Adipocyte (in vitro differentiated cells): Measurements from ENCODE around the gene CDH18.

Experiments
- DNase-seq: peaks from one replicate; pipeline ENCODE4 v3.0.0-alpha.2; 2015; ENCODE audit warnings: low read depth
- H3K27me3 ChIP-seq: replicated peaks from 2 replicates; pipeline ENCODE4 v1.7.0; 2013; ENCODE audit warnings: mild to moderate bottlenecking, low read length, moderate library complexity; ENCODE audit not compliant: control insufficient read depth, insufficient read depth
- H3K36me3 ChIP-seq: 2 replicates; pipeline ENCODE4 v1.7.0; 2013; ENCODE audit warnings: low read length, mild to moderate bottlenecking, moderate library complexity; ENCODE audit not compliant: control insufficient read depth, insufficient read depth, severe bottlenecking
- H3K4me1 ChIP-seq: 2 replicates; pipeline ENCODE4 v1.7.0; 2013; ENCODE audit warnings: mild to moderate bottlenecking, low read length, moderate library complexity; ENCODE audit not compliant: control insufficient read depth, insufficient read depth
- H3K4me3 ChIP-seq: 2 replicates; pipeline ENCODE4 v1.7.0; 2013; ENCODE audit warnings: mild to moderate bottlenecking, low read length, moderate library complexity
- H3K9ac ChIP-seq: 2 replicates; pipeline ENCODE4 v1.7.0; 2013; ENCODE audit warnings: mild to moderate bottlenecking, low read length, moderate library complexity
- H3K9me3 ChIP-seq: 2 replicates; pipeline ENCODE4 v1.7.0; 2013; ENCODE audit warnings: mild to moderate bottlenecking, low read length, moderate library complexity; ENCODE audit not compliant: control insufficient read depth

Gene CDH18

DNA sequence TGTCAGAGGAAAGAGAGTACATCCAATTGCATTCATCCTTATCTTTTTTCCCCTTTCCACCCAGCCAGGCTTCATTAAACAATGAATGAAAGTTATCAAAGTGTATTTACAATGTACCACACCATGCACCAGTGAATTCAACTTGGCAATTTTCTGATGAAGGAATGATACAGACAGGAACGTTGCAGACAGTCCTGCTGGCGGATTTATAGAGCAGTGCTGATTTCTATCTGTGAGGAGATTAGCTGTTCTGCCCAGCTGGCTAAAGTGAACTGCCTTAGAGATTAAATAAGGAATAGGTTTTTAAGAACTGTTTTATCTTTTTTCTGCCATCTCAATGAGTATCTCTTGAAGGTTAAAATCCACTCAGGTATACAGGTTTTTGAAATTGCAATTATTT lies 403.9 kb downstream of the CDH18 start:
- Histone ChIP-seq H3K9ac (no peak overlapping the region), H3K36me3 (no peaks in the 10 kb centered on the region), H3K4me3 (no peak overlapping the region), H3K9me3 (no peaks in the 10 kb centered on the region), H3K4me1 (no peaks in the 10 kb centered on the region), H3K27me3 (no peaks in the 10 kb centered on the region)
- DNase-seq: no peak

- H3K4me3 ChIP-seq: no peak overlapping the region
- DNase-seq: no peak
- H3K4me1 ChIP-seq: no peaks in the 10 kb centered on the region
- H3K9me3 ChIP-seq: no peaks in the 10 kb centered on the region
- H3K9ac ChIP-seq: no peak overlapping the region
- H3K36me3 ChIP-seq: no peaks in the 10 kb centered on the region
- no peaks in the 10 kb centered on the region for H3K27me3 ChIP-seq
Measured at GRCh38 chr5:19577882-19578281, 410.1 kb downstream of the CDH18 start.

- H3K9me3 ChIP-seq: no peaks in the 10 kb centered on the region
- H3K36me3 ChIP-seq: no peaks in the 10 kb centered on the region
- no peak for DNase-seq
- no peaks in the 10 kb centered on the region for H3K4me1 ChIP-seq
- H3K27me3 ChIP-seq: no peaks in the 10 kb centered on the region
- no peak overlapping the region for H3K4me3 ChIP-seq
- no peak overlapping the region for H3K9ac ChIP-seq
Measured at GRCh38 chr5:19568004-19568403, 420.0 kb downstream of the CDH18 start.

- no peaks in the 10 kb centered on the region for H3K9me3 ChIP-seq
- H3K4me3 ChIP-seq: no peak overlapping the region
- no peak overlapping the region for H3K9ac ChIP-seq
- no peaks in the 10 kb centered on the region for H3K36me3 ChIP-seq
- H3K4me1 ChIP-seq: no peaks in the 10 kb centered on the region
- no peak for DNase-seq
- no peaks in the 10 kb centered on the region for H3K27me3 ChIP-seq
Measured at GRCh38 chr5:19565466-19565865, 422.5 kb downstream of the CDH18 start.

DNA sequence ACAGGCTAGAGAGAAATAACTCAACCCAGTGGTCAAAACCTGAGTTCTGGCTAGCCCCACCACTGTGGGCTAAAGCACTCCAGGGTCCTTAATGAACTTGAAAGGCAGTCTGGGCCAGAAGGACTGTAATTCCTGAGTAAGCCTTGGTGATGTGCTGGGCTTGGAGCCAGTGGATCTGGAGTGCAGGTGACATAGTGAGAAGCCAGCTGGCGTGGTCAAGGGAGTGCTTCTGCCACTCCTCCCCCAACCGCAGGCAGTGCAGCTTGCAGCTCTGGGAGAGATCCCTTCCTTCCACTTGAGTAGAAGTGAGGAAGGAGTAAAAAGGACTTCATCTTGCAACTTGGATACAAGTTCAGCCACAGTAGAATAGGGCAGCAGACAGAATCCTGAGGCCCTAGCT lies 424.0 kb downstream of the CDH18 start:
- Histone ChIP-seq H3K4me3 (no peak overlapping the region), H3K4me1 (no peaks in the 10 kb centered on the region), H3K9ac (no peak overlapping the region), H3K36me3 (no peaks in the 10 kb centered on the region), H3K9me3 (no peaks in the 10 kb centered on the region), H3K27me3 (no peaks in the 10 kb centered on the region)
- no peak for DNase-seq

GRCh38 chr5:19555876-19556275 lies 432.1 kb downstream of the CDH18 start:
- Histone ChIP-seq H3K36me3 (no peaks in the 10 kb centered on the region), H3K4me1 (no peaks in the 10 kb centered on the region), H3K4me3 (no peak overlapping the region), H3K9me3 (peaks cover 6% of the 10 kb centered on the region), H3K27me3 (no peaks in the 10 kb centered on the region), H3K9ac (no peak overlapping the region)
- DNase-seq: peak; percentile 6

GRCh38 chr5:19555436-19555835 lies 432.6 kb downstream of the CDH18 start:
- no peak for DNase-seq
- Histone ChIP-seq H3K4me3 (no peak overlapping the region), H3K27me3 (no peaks in the 10 kb centered on the region), H3K9ac (no peak overlapping the region), H3K36me3 (no peaks in the 10 kb centered on the region), H3K4me1 (no peaks in the 10 kb centered on the region), H3K9me3 (peaks cover 6% of the 10 kb centered on the region)

DNA sequence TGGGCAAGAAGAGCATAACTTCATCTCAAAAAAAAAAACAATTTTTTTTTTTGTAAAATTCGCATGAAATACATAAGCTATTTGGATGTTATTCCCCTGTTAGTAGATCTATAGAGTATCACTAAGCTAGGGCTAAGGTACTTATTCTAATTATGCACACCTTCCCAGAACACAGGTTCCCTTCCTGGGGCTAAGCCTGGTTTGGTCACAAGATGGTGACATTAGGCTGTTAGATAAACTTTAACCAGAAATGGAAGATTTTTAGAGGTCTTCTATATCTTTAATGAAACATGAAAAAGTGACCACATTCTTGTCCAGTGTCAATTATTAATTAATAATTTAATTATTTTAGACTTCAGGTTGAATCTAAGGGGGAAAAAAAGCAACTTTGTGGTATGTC lies 433.5 kb downstream of the CDH18 start:
- H3K4me3 ChIP-seq: no peak overlapping the region
- no peak for DNase-seq
- H3K36me3 ChIP-seq: no peaks in the 10 kb centered on the region
- H3K27me3 ChIP-seq: no peaks in the 10 kb centered on the region
- no peak overlapping the region for H3K9ac ChIP-seq
- no peaks in the 10 kb centered on the region for H3K4me1 ChIP-seq
- peaks cover 6% of the 10 kb centered on the region for H3K9me3 ChIP-seq

- Histone ChIP-seq H3K27me3 (no peaks in the 10 kb centered on the region), H3K9ac (no peak overlapping the region), H3K36me3 (no peaks in the 10 kb centered on the region), H3K4me3 (no peak overlapping the region), H3K4me1 (no peaks in the 10 kb centered on the region), H3K9me3 (no peaks in the 10 kb centered on the region)
- DNase-seq: peak; percentile 96
Measured at GRCh38 chr5:19547640-19548039, 440.4 kb downstream of the CDH18 start.

DNA sequence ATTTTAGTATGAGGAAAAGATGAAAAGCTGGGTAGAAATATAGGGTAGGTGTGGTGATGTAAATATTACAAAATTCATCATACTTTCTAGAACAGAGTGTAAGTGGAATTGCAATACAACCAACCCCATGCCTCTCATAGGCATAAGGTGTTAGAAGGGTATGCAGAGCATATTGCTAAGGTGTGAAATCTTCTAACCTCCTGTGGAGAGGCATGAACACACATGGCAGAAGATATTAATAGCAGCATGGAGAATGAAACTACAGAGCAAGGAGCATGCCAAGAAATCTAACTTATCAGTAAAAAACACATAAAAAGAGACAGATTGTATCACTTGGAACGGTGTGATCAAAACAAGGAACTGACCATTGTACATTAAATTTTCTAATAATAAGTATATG lies 441.5 kb downstream of the CDH18 start:
- Histone ChIP-seq H3K27me3 (no peaks in the 10 kb centered on the region), H3K36me3 (no peaks in the 10 kb centered on the region), H3K4me3 (no peak overlapping the region), H3K9me3 (no peaks in the 10 kb centered on the region), H3K9ac (no peak overlapping the region), H3K4me1 (no peaks in the 10 kb centered on the region)
- DNase-seq: no peak

GRCh38 chr5:19538607-19539006 lies 449.4 kb downstream of the CDH18 start:
- H3K4me3 ChIP-seq: no peak overlapping the region
- no peak overlapping the region for H3K9ac ChIP-seq
- no peaks in the 10 kb centered on the region for H3K36me3 ChIP-seq
- H3K27me3 ChIP-seq: no peaks in the 10 kb centered on the region
- H3K4me1 ChIP-seq: no peaks in the 10 kb centered on the region
- DNase-seq: no peak
- no peaks in the 10 kb centered on the region for H3K9me3 ChIP-seq

GRCh38 chr5:19536387-19536786 lies 451.6 kb downstream of the CDH18 start:
- H3K27me3 ChIP-seq: no peaks in the 10 kb centered on the region
- peak; percentile 80 for DNase-seq
- no peak overlapping the region for H3K4me3 ChIP-seq
- H3K36me3 ChIP-seq: no peaks in the 10 kb centered on the region
- H3K4me1 ChIP-seq: no peaks in the 10 kb centered on the region
- no peaks in the 10 kb centered on the region for H3K9me3 ChIP-seq
- H3K9ac ChIP-seq: no peak overlapping the region
